GM12875 (cell line): Measurements from ENCODE around the gene CREB3L2.
"Not testable (repeated sequence)": the region's sequence is repeated elsewhere in the genome, so short reads cannot be mapped to it uniquely, and the experiment has no call there.

Source experiments
- H3K4me3 ChIP-seq: one replicate; pipeline ENCODE4 v1.5.1; 2011; ENCODE audit warnings: low read depth, low read length, control low read depth
- TF ChIP-seq, protein P1 (sequence below): IDR thresholded peaks from 2 replicates; pipeline ENCODE4 v1.5.1; 2011; ENCODE audit warnings: low read depth, mild to moderate bottlenecking, control low read depth, inconsistent platforms, low read length, moderate library complexity, borderline replicate concordance; ENCODE audit not compliant: insufficient read depth

Gene CREB3L2

DNA sequence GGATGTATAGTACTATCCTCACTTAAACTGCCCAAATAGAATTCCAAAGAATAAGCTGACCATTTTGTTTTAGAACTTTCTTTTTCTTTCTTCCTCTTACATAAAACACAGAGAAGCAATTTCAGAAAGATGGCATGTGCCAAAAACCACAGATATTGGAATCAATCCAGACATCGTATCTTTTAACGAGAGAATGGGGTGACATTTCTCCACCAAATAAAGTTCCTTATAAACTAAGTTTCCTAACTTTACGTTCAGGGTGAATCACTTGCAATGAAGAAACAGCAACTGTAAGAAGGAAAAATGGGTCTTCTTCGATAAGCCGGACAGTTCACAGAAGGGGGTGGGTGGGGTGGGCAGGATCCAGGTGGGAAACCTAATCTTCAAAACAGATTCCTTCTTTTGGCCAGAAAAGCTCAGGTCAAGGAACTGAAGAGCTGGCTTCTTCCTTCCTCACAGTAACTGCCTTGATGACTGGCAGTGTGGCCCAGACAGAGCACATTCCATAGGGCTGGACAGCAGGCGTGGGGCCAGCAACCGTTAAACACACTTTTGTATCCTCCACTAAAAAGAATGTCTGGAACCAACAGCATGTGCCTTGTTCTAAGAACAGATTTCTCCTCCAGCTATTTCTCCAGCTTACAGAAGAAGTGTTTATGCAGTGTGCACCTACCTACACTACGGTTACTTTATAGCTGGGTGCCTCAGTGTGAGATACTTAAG, 31.5 kb downstream of the CREB3L2 start:
- no peak overlapping the region for H3K4me3 ChIP-seq
- TF ChIP-seq, protein P1, sequence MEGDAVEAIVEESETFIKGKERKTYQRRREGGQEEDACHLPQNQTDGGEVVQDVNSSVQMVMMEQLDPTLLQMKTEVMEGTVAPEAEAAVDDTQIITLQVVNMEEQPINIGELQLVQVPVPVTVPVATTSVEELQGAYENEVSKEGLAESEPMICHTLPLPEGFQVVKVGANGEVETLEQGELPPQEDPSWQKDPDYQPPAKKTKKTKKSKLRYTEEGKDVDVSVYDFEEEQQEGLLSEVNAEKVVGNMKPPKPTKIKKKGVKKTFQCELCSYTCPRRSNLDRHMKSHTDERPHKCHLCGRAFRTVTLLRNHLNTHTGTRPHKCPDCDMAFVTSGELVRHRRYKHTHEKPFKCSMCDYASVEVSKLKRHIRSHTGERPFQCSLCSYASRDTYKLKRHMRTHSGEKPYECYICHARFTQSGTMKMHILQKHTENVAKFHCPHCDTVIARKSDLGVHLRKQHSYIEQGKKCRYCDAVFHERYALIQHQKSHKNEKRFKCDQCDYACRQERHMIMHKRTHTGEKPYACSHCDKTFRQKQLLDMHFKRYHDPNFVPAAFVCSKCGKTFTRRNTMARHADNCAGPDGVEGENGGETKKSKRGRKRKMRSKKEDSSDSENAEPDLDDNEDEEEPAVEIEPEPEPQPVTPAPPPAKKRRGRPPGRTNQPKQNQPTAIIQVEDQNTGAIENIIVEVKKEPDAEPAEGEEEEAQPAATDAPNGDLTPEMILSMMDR = no peak

DNA sequence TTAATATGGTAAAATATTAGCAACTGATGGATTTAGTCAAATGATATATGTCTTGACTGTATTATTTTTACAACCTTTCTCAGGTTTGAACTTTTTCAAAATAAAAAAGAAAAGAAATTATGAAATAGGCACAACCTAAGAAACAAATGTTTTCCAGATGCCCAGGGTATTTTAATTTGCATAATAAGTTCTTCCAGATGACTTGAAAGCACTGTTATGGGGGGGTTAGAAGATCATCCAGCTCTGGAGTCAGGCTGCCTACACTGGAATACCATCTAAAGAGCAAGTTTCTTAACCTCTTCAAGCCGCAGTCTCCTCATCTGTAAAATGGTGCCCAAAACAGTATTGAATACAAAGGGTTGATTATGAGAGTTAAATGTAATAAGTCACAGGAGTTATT, 32.1 kb downstream of the CREB3L2 start:
- no peak overlapping the region for H3K4me3 ChIP-seq
- TF ChIP-seq, protein P1 = no peak

DNA sequence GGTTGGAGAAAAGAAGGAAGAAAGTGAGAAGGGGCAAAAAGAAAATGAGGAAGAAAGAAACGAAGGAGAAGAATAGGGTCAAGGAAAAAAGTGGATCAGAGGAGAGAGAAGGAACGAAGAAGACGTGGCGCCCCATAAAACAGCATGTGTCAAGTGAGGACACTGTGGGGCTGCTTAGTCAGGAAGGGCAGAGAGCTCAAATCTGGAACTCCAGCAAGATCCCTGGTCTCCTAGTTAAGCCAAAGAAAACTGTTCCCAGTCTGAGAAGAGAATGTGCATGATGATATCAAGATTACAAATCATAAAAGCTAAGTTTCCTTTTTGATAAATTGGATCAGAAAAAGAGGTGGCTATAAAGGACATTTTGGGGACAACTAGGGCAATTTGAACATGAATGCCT, 33.0 kb downstream of the CREB3L2 start:
- TF ChIP-seq, protein P1 = no peak
- H3K4me3 ChIP-seq = no peak overlapping the region

DNA sequence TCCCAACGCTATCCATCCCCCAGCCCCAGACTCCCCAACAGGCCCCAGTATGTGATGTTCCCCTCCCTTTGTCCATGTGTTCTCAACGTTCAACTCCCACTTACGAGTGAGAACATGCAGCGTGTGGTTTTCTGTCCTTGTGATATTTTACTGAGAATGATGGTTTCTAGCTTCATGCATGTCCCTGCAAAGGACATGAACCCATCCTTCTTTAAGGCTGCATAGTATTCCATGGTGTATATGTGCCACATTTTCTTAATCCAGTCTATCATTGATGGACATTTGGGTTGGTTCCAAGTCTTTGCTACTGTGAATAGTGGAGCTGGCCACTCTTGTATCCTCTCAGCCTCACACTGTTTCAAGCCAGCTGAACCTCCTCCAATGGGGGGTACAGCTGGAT, 33.5 kb downstream of the CREB3L2 start:
- H3K4me3 ChIP-seq = not testable (repeated sequence)

DNA sequence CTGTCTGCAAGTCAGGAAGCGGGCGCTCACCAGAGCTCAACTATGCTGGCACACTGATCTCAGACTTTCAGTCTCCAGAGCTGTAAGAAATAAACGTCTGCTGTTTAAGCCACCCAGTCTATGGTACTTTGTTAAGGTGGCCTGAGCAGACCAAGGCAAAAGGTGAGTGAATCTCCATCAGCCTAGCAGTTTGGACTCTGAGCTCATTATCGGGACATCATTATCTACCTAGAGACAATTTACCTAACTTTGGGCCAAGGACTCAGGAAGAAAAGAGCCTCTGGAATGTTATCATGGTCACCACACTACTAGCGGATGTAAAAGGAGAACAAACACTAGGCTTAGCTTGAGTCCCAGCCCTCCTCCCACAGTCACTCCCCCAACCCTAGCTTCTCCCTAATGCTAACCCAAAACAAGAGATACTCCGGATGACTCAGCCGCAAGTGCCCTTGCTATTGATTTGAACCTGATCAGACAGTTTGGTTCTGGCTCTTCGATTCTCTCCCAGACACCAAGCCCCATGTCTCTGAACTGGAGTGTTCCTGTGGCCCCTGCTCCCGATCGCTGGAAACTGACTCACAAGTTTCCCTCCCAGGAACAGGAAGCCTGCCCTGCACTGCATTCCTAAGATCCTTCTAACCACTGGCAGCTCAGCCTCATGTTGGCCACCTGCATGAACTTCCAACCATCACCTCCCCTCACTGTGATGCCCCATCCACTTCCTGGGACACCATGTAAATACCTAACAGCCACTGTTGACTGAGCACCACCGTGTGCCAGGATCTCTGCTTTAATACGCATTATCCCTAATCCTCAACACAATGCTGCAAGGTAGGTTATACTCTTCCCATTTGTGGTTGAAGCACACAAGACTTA, 34.5 kb downstream of the CREB3L2 start:
- H3K4me3 ChIP-seq = no peak overlapping the region
- TF ChIP-seq, protein P1 = no peak

DNA sequence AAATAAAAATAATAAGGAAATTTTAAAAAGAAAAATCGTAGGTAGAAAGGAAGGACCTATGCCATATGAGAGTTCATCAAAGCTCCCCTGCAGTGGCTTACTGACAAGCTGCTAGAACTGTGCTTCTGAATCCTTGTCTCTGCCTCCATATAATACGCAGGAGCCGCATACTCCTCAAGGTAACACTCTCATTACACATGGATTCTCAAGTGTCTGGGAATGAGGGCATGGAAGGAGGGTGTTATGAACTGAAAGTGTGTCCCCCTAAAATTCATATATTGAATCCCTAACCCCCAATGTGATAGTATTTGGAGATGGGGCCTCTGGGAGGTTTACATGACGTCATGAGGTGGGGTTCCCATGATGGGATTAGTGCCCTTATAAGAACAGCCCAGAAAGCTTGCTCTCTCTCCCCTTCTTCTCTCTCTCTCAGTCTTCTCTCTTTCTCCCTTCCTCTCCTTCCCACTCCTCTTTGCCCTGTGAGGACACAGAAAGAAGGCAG, 35.2 kb downstream of the CREB3L2 start:
- H3K4me3 ChIP-seq = no peak overlapping the region
- TF ChIP-seq, protein P1 = no peak

DNA sequence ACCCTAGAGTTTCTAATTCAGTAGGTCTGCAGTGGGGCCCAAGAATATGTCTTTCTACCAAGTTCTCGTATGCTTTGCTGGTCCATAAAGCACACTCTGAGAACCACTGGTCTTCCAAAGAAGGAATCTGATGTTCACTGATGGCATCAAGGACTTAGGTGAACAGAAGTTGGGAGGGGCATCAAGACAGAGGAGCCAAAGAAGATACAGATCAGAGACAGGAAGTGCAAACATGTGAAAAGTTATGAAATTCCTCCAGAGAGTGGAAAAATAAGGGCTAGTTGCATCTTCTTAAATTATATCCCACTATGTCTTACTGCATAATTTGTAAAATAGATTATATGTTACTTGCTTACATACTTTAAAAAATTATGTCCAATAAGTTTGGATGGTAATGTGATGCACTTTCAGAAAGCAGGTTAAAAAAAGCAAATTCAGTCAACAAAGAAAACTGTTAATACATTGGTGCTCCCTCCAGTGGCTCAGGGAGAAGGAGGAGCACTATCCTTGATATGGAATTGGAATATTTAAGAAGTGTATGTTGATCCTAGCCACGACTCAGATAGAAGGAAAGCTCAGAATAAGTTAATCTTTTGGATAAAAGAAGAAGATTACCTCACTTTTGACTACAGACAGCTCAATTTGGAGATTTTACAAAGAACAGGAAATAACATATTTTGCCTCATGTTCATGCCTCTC, 35.8 kb downstream of the CREB3L2 start:
- TF ChIP-seq, protein P1 = no peak
- no peak overlapping the region for H3K4me3 ChIP-seq
